Right lobe of liver (tissue), 6 donors: ENCODE measurements around the gene PTPRN2. TPM values are rescaled to one million over a fixed set of nuclear protein-coding genes. Genes with fewer than 3 reads are reported as not detected.

Experiments used
- ATAC-seq, 4 donors: fragments of 200-7000 bp; cut with Tn5 transposase; one replicate each; pipeline ENCODE4 v1.9.1; 2020; ENCODE audit warnings: mild to moderate bottlenecking in 4 of 4, moderate library complexity in 4 of 4
- DNase-seq, 3 donors: peaks; one replicate each; pipeline ENCODE4 v3.0.0-alpha.2; 2020
- H3K27ac ChIP-seq, 3 donors: fragments of 200-600 bp; one replicate each; pipeline ENCODE4 v1.8.0; 2022
- H3K27me3 ChIP-seq, 2 donors: fragments of 200-600 bp; one replicate each; pipeline ENCODE4 v1.8.0; 2022
- H3K36me3 ChIP-seq, 4 donors: fragments of 200-600 bp; sonication (generic) in 1 of 4; one replicate each; pipeline versions ENCODE4 v1.5.1 to v1.8.0; 2017 to 2022; ENCODE audit warnings: control low read depth in 1 of 4
- H3K4me1 ChIP-seq, 4 donors: fragments of 200-600 bp; sonication (generic) in 1 of 4; one replicate each; pipeline versions ENCODE4 v1.5.1 to v1.8.0; 2017 to 2022; ENCODE audit warnings: control low read depth in 1 of 4
- H3K4me3 ChIP-seq, 3 donors: fragments of 200-600 bp; one replicate each; pipeline ENCODE4 v1.8.0; 2022
- H3K9me3 ChIP-seq, 4 donors: fragments of 200-600 bp; sonication (generic) in 1 of 4; one replicate each; pipeline versions ENCODE4 v1.5.1 to v1.8.0; 2017 to 2022; ENCODE audit warnings: control low read depth in 1 of 4
- POLR2A ChIP-seq: fragments of 450-650 bp; IDR thresholded peaks from one replicate; pipeline ENCODE4 v1.6.1; 2017; ENCODE audit warnings: antibody characterized with exemption, mild to moderate bottlenecking
- WGBS: methylation state at CpG from one replicate; pipeline ENCODE4 v1.1.6; 2018; ENCODE audit warnings: low coverage, low lambda C conversion rate; ENCODE audit not compliant: insufficient coverage; ENCODE audit errors: missing lambda C conversion rate; 5-methylcytosine and 5-hydroxymethylcytosine counted together
- intact Hi-C, 2 donors: fragments of 100-400 bp; cut with DNase I; formaldehyde crosslinking; loops; one replicate each; pipeline versions ENCODE4 v1.11.2 to v1.14.1; 2022
- total RNA-seq, 6 experiments: library from RNA; depleted of rRNA in 2 of 6; stranded (reverse); fragments of >200 nt in 2 of 6; fragmentation: NEBNext Ultra II Directional in 3 of 6; extraction: Animal tissue kit (Norgen Biotek cat#: 25700) in 3 of 6; gene quantifications; one replicate each; pipeline versions ENCODE4 v1.1.0 to v1.2.4, GENCODE V29; 2016 to 2023
- TF ChIP-seq, protein P1 (sequence below), 4 donors: fragments of 200-600 bp in 3 of 4; fragments of 450-650 bp in 1 of 4; IDR thresholded peaks; one replicate each; pipeline versions ENCODE4 v1.5.1 to v1.8.0; 2016 to 2022; ENCODE audit warnings: antibody characterized with exemption in 4 of 4, mild to moderate bottlenecking in 2 of 4
- donor health status: DM: no; HTN: yes; CAD: no.
- donor health status: DM: no; HTN: no; CAD: no.
- donor health status: DM: no; HTN: no; CAD: no.
- donor health status: DM: no; HTN: yes; CAD: no.
- donor health status: DM: no; HTN: yes; CAD: no.

PTPRN2 gene
- total RNA-seq, 6 experiments from 2014 or later, result 0.15 to 0.87 (median 0.67) TPM

- H3K27me3 ChIP-seq, result no peaks in the 10 kb centered on the region
- ATAC-seq, result no peak
- no peaks in the 10 kb centered on the region for H3K9me3 ChIP-seq
- intact Hi-C loops, result no loop called here
- no peak overlapping the region for H3K4me3 ChIP-seq
- 70% methylated on average over 7 of the region's 18 CpGs for WGBS
- TF ChIP-seq POLR2A, result no peak
- TF ChIP-seq, protein P1, sequence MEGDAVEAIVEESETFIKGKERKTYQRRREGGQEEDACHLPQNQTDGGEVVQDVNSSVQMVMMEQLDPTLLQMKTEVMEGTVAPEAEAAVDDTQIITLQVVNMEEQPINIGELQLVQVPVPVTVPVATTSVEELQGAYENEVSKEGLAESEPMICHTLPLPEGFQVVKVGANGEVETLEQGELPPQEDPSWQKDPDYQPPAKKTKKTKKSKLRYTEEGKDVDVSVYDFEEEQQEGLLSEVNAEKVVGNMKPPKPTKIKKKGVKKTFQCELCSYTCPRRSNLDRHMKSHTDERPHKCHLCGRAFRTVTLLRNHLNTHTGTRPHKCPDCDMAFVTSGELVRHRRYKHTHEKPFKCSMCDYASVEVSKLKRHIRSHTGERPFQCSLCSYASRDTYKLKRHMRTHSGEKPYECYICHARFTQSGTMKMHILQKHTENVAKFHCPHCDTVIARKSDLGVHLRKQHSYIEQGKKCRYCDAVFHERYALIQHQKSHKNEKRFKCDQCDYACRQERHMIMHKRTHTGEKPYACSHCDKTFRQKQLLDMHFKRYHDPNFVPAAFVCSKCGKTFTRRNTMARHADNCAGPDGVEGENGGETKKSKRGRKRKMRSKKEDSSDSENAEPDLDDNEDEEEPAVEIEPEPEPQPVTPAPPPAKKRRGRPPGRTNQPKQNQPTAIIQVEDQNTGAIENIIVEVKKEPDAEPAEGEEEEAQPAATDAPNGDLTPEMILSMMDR (IDR thresholded peaks at IDR 0.05), result no peak
- H3K4me1 ChIP-seq, result no peaks in the 10 kb centered on the region
- no peak overlapping the region for H3K27ac ChIP-seq
- H3K36me3 ChIP-seq, result no peaks in the 10 kb centered on the region
- DNase-seq, result no peak
These were observed 32.5 kb downstream of the PTPRN2 start for GRCh38 chr7:158555034-158555520.

- H3K4me1 ChIP-seq, result no peaks in the 10 kb centered on the region
- intact Hi-C loops, result no loop called here
- DNase-seq (peak in 1 of 3 donors; percentile 41), ATAC-seq (no peak)
- no peaks in the 10 kb centered on the region for H3K36me3 ChIP-seq
- no peak overlapping the region for H3K4me3 ChIP-seq
- no peak overlapping the region for H3K27ac ChIP-seq
- 65% methylated on average over 5 of the region's 12 CpGs for WGBS
- no peak for TF ChIP-seq POLR2A
- TF ChIP-seq, protein P1 (IDR thresholded peaks at IDR 0.05), result no peak
- H3K9me3 ChIP-seq, result no peaks in the 10 kb centered on the region
- no peaks in the 10 kb centered on the region for H3K27me3 ChIP-seq
These were observed 36.7 kb downstream of the PTPRN2 start for GRCh38 chr7:158550886-158551452.

DNA sequence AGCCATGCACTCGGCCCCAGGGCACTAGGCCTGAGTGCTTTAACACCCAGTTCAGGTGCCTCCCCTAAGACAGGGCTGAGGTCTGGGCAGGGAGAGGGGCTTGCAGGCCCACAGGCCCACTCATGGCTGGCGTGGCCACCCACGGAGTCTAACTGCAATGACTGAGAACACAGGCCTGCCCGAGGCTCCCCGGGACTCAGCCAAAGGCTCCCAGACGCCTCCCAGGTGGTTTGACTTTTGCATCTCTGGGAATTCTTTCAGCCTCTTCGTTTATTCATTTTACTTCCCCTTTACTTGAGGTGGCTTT is 37.3 kb downstream of the PTPRN2 start:
- WGBS, result 40% methylated on average over 1 of the region's 7 CpGs

DNA sequence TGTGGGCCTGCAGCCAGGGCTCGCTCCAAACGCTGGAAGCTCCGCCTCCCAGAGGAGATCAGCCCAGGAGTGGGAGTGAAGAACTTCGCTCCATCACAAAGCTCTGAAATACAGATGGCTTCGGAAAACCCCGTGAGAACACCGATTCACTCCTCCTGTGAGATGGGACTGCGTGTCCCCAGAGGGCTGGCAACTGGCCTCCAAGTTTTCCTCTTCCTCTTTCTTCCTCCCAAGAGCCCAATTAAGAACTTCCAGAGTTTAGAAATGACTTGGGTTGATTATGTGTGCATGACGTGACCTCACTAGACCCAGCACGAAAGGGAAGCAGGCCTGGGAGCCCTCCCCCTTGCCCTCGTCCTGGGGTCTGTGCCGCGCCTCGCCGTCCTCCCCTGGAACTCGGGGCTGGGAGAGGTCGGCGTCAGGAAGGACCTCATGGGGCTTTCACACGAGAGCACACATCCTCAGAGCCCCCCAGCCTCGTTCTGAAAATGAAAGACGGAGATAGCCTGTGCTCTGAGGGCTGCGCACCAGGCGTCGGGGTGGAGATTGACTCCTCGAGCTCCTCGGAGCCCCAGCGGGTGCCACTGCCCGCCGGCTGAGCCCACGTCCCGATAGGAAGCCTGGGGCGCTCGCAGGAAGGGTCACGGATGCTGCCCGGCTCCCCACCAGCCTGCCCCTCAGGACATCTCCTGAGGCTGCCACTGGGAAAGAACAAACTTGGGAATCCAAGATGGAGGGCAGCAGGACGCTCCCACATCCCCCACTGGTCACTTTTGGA is 37.8 kb downstream of the PTPRN2 start:
- Histone ChIP-seq H3K4me3 (no peak overlapping the region), H3K36me3 (no peaks in the 10 kb centered on the region), H3K27ac (no peak overlapping the region), H3K27me3 (no peaks in the 10 kb centered on the region), H3K4me1 (no peaks in the 10 kb centered on the region), H3K9me3 (no peaks in the 10 kb centered on the region)
- DNase-seq (peak in 1 of 3 donors; percentile 52), ATAC-seq (peak in 3 of 4 donors; percentile 23 to 75 (median 36))
- intact Hi-C loops, result no loop called here
- TF ChIP-seq POLR2A, result no peak
- TF ChIP-seq, protein P1 (IDR thresholded peaks at IDR 0.05), result no peak
- WGBS, result 65% methylated on average over 12 of the region's 36 CpGs

More for the DNA sequence above, 37.3 kb downstream of the PTPRN2 start:
- Histone ChIP-seq H3K4me1 (no peaks in the 10 kb centered on the region), H3K4me3 (no peak overlapping the region), H3K36me3 (no peaks in the 10 kb centered on the region), H3K27ac (no peak overlapping the region), H3K27me3 (no peaks in the 10 kb centered on the region), H3K9me3 (no peaks in the 10 kb centered on the region)
- TF ChIP-seq POLR2A, result no peak
- TF ChIP-seq, protein P1 (IDR thresholded peaks at IDR 0.05), result no peak
- intact Hi-C loops, result no loop called here
- no peak for ATAC-seq
- DNase-seq, result peak in 1 of 3 donors; percentile 22
